Keratinocyte (primary cell): ENCODE results near the gene CFAP47. TPM values are rescaled to one million over a fixed set of nuclear protein-coding genes. Genes with fewer than 3 reads are reported as not detected.

ENCODE experiments used
- DNase-seq: peaks from one replicate; pipeline ENCODE4 v3.0.0-alpha.2; 2011; ENCODE audit warnings: low read depth, missing footprints, low spot score
- FAIRE-seq: peaks from 2 replicates; lab custom pipeline; 2011; peaks lifted over from hg19 to GRCh38; lab: Jason Lieb, UNC
- H2AFZ ChIP-seq: 2 replicates; pipeline ENCODE4 v1.6.0; 2012; ENCODE audit warnings: low read length, control low read depth, inconsistent platforms; ENCODE audit not compliant: control insufficient read depth
- H3K27ac ChIP-seq: 2 replicates; pipeline ENCODE4 v1.5.1; 2011; ENCODE audit warnings: low read length; ENCODE audit not compliant: control insufficient read depth, insufficient read depth
- H3K27me3 ChIP-seq: 3 replicates; pipeline ENCODE4 v1.6.0; 2011; ENCODE audit warnings: low read length; ENCODE audit not compliant: control insufficient read depth, insufficient read depth; ENCODE audit errors: extremely low read depth
- H3K36me3 ChIP-seq, 2 experiments: 2 replicates in 1 of 2; 3 replicates in 1 of 2; pipeline ENCODE4 v1.5.1; 2011; ENCODE audit warnings: low read length in 2 of 2, mild to moderate bottlenecking in 1 of 2; ENCODE audit not compliant: control insufficient read depth in 2 of 2, insufficient read depth in 2 of 2; ENCODE audit errors: extremely low read depth in 1 of 2
- H3K4me1 ChIP-seq: 3 replicates; pipeline ENCODE4 v1.5.1; 2011; ENCODE audit warnings: low read length; ENCODE audit not compliant: control insufficient read depth, insufficient read depth; ENCODE audit errors: extremely low read depth
- H3K4me2 ChIP-seq: 3 replicates; pipeline ENCODE4 v1.6.0; 2011; ENCODE audit warnings: low read depth, low read length; ENCODE audit not compliant: control insufficient read depth, insufficient read depth; ENCODE audit errors: extremely low read depth
- H3K4me3 ChIP-seq, 3 experiments: fragments of 200-600 bp in 1 of 3; sonication (generic) in 1 of 3; 2 replicates in 2 of 3; 3 replicates in 1 of 3; pipeline ENCODE4 v1.5.1; 2011 to 2016; ENCODE audit warnings: low read length in 3 of 3, mild to moderate bottlenecking in 3 of 3, control low read depth in 2 of 3, inconsistent platforms in 1 of 3, low read depth in 1 of 3, mixed read lengths in 1 of 3, mixed run types in 1 of 3, moderate library complexity in 1 of 3; ENCODE audit not compliant: control insufficient read depth in 2 of 3, insufficient read depth in 2 of 3; ENCODE audit errors: extremely low read depth in 1 of 3
- H3K79me2 ChIP-seq: 2 replicates; pipeline ENCODE4 v1.6.0; 2012; ENCODE audit warnings: low read length; ENCODE audit not compliant: control insufficient read depth, insufficient read depth
- H3K9ac ChIP-seq: 3 replicates; pipeline ENCODE4 v1.6.0; 2011; ENCODE audit warnings: low read length; ENCODE audit not compliant: control insufficient read depth, insufficient read depth; ENCODE audit errors: extremely low read depth
- H3K9me1 ChIP-seq: 3 replicates; pipeline ENCODE4 v1.6.0; 2011; ENCODE audit warnings: low read length; ENCODE audit not compliant: control insufficient read depth, insufficient read depth; ENCODE audit errors: extremely low read depth
- H3K9me3 ChIP-seq: 2 replicates; pipeline ENCODE4 v1.5.1; 2012; ENCODE audit warnings: low read depth, low read length; ENCODE audit not compliant: control insufficient read depth
- H4K20me1 ChIP-seq: 3 replicates; pipeline ENCODE4 v1.6.0; 2011; ENCODE audit warnings: low read length; ENCODE audit not compliant: control insufficient read depth, insufficient read depth; ENCODE audit errors: extremely low read depth
- CTCF ChIP-seq, 3 experiments: IDR thresholded peaks in 1 of 3; conservative IDR thresholded peaks in 1 of 3; optimal IDR thresholded peaks in 1 of 3; 2 replicates in 2 of 3; 3 replicates in 1 of 3; pipeline versions ENCODE3 to v1.5.1; 2011; ENCODE audit warnings: low read length in 3 of 3, mild to moderate bottlenecking in 3 of 3, moderate library complexity in 2 of 3, control low read depth in 1 of 3, inconsistent platforms in 1 of 3; ENCODE audit not compliant: insufficient read depth in 2 of 3; ENCODE audit errors: extremely low read depth in 1 of 3
- EZH2 ChIP-seq: IDR thresholded peaks from one replicate; pipeline ENCODE4 v1.6.1; 2012; ENCODE audit warnings: inconsistent platforms, mild to moderate bottlenecking, low read length, moderate library complexity
- dilution Hi-C: fragments of 300-500 bp; cut with MboI; formaldehyde crosslinking; loops from one replicate; pipeline ENCODE4 v1.7.0; 2020; ENCODE audit warnings: low sequenced_read_pairs; ENCODE audit not compliant: extremely low pct_ligation_motif_present
- polyA plus RNA-seq, 5 experiments: library from polyadenylated mRNA; depleted of rRNA in 3 of 5; stranded (reverse) in 3 of 5; stranded (forward) in 1 of 5; unstranded in 1 of 5; fragments of >200 nt; gene quantifications; 1 replicate in 1 of 5; 2 replicates in 3 of 5; 3 replicates in 1 of 5; pipeline versions ENCODE4 v1.2.1 to v1.2.3, GENCODE V29; 2011 to 2012; ENCODE audit warnings: missing spikeins in 2 of 5, low read depth in 1 of 5, low replicate concordance in 1 of 5

The CFAP47 gene
- polyA plus RNA-seq, 1 donor (not counting 4 experiments of a cell fraction or from before 2014, with no cell fraction given), result not detected

DNA sequence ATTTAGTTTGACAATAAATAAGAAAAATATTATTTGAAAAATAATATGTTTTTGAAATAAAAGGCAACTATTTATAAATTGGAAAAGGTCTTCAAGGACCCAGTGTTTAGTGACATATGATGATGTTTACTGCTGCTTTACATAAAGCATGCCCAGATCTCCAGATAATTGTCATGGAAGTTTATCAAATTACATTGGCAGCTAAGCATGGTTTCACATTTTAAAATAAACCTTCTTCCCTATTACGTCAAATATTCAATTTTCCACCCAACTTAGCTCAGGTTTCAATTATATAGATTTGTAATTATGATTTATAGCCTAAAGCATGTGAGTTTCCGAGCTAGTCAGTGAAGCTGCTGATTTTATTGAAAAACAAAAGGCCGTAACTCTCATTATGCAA lies 417.2 kb downstream of the CFAP47 start:
- H3K4me2 ChIP-seq, result no peak overlapping the region
- dilution Hi-C loops, result no loop called here
- H3K27ac ChIP-seq, result no peak overlapping the region

GRCh38 chrX:36344301-36344700 lies 424.8 kb downstream of the CFAP47 start:
- FAIRE-seq, result no peak
- dilution Hi-C loops, result no loop called here
- no peak overlapping the region for H3K9ac ChIP-seq
- no peak overlapping the region for H3K4me2 ChIP-seq
- H3K9me1 ChIP-seq, result no peaks in the 10 kb centered on the region
- no peak for DNase-seq
- no peak for TF ChIP-seq CTCF (optimal IDR thresholded peaks at IDR 0.05 in 1 of 3, IDR thresholded peaks at IDR 0.05 in 1 of 3, conservative IDR thresholded peaks at IDR 0.05 in 1 of 3; ENCODE audit: extremely low read depth in 1 of 3, insufficient read depth in 2 of 3, low read length in 3 of 3)
- no peak for TF ChIP-seq EZH2
- H3K4me1 ChIP-seq, result no peaks in the 10 kb centered on the region
- no peak overlapping the region for H2AFZ ChIP-seq
- H3K27ac ChIP-seq, result no peak overlapping the region
- H3K79me2 ChIP-seq, result no peaks in the 10 kb centered on the region
- H4K20me1 ChIP-seq, result no peaks in the 10 kb centered on the region
- H3K9me3 ChIP-seq, result no peaks in the 10 kb centered on the region
- no peaks in the 10 kb centered on the region for H3K27me3 ChIP-seq
- H3K4me3 ChIP-seq, result no peak overlapping the region
- H3K36me3 ChIP-seq, result no peaks in the 10 kb centered on the region

More for the DNA sequence above, 417.2 kb downstream of the CFAP47 start:
- Histone ChIP-seq H3K4me1 (no peaks in the 10 kb centered on the region), H3K36me3 (no peaks in the 10 kb centered on the region), H3K27me3 (no peaks in the 10 kb centered on the region), H3K4me3 (no peak overlapping the region), H4K20me1 (no peaks in the 10 kb centered on the region), H3K9me3 (no peaks in the 10 kb centered on the region), H3K79me2 (no peaks in the 10 kb centered on the region), H3K9me1 (no peaks in the 10 kb centered on the region), H2AFZ (no peak overlapping the region), H3K9ac (no peak overlapping the region)
- DNase-seq (no peak), FAIRE-seq (no peak)
- TF ChIP-seq EZH2, result no peak
- TF ChIP-seq CTCF (optimal IDR thresholded peaks at IDR 0.05 in 1 of 3, IDR thresholded peaks at IDR 0.05 in 1 of 3, conservative IDR thresholded peaks at IDR 0.05 in 1 of 3; ENCODE audit: extremely low read depth in 1 of 3, insufficient read depth in 2 of 3, low read length in 3 of 3), result no peak
